ENCODE results near the gene C6orf62. TPM values are rescaled to one million over a fixed set of nuclear protein-coding genes. Genes with fewer than 3 reads are reported as not detected.

The C6orf62 gene
- total and polyA plus RNA-seq, 2 donors (not counting 3 experiments of a cell fraction or from before 2014, with no cell fraction given) = 36.5 to 129 TPM

GRCh38 chr6:24759718-24760117 lies 40.8 kb upstream of the C6orf62 start:
- ChIA-PET POLR2A (interaction anchor here (0.7 kb wide), 1 partner anchor 9 kb away, joined by 3 read pairs; no protein-coding TSS in a partner anchor), CTCF (interaction anchor here (2.4 kb wide), 1 partner anchor 175 kb away, joined by 8 read pairs; no protein-coding TSS in a partner anchor)
- Histone ChIP-seq H2AFZ (ENCODE audit: low read depth, low read length) (no peak overlapping the region), H4K20me1 (replicated peaks; ENCODE audit: control insufficient read depth, extremely low read depth, insufficient read depth, low read length) (no peaks in the 10 kb centered on the region), H3K79me2 (ENCODE audit: control insufficient read depth, insufficient read depth, low read length) (no peaks in the 10 kb centered on the region), H3K9me3 (replicated peaks; ENCODE audit: control insufficient read depth, insufficient read depth, low read length) (no peaks in the 10 kb centered on the region), H3K4me1 (ENCODE audit: control insufficient read depth, extremely low read depth, insufficient read depth, low read length) (no peaks in the 10 kb centered on the region), H3K36me3 (ENCODE audit: control insufficient read depth in 2 of 2, extremely low read depth in 1 of 2, insufficient read depth in 2 of 2, low read length in 2 of 2) (no peaks in the 10 kb centered on the region), H3K4me2 (ENCODE audit: insufficient read depth, low read length) (no peak overlapping the region), H3K4me3 (replicated peaks in 1 of 3; ENCODE audit: insufficient read depth in 1 of 3, low read depth in 1 of 3, low read length in 3 of 3) (no peak overlapping the region), H3K9me1 (replicated peaks; ENCODE audit: control insufficient read depth, extremely low read depth, insufficient read depth, low read length) (no peaks in the 10 kb centered on the region), H3K27ac (ENCODE audit: insufficient read depth, low read depth, low read length) (no peak overlapping the region), H3K9ac (replicated peaks; ENCODE audit: extremely low read depth, insufficient read depth, low read length) (no peak overlapping the region), H3K27me3 (ENCODE audit: control insufficient read depth in 2 of 2, insufficient read depth in 2 of 2, low read length in 2 of 2) (no peaks in the 10 kb centered on the region)
- FAIRE-seq (no peak), DNase-seq (ENCODE audit: low read depth, low spot score) (no peak)
- intact Hi-C loops (cut with micrococcal nuclease) (no loop called here), dilution Hi-C loops (cut with MboI; ENCODE audit: extremely low pct_ligation_motif_present, low sequenced_read_pairs) (no loop called here)
- no TSS peak for BruUV-seq (replicated peaks)
- TF ChIP-seq EZH2 (IDR thresholded peaks at IDR 0.05; ENCODE audit: borderline replicate concordance, low read depth, low read length, severe bottlenecking) (no peak), POLR2A (IDR thresholded peaks at IDR 0.05; ENCODE audit: low read depth, low read length) (no peak), GATA2 (IDR thresholded peaks at IDR 0.05; ENCODE audit: insufficient read depth, insufficient read length, low read depth, low read length) (no peak), POLR2AphosphoS5 (IDR thresholded peaks at IDR 0.05; ENCODE audit: insufficient read depth, low read depth, low read length) (no peak), CTCF (IDR thresholded peaks at IDR 0.05; ENCODE audit: extremely low read depth in 1 of 2, insufficient read depth in 1 of 2, low read depth in 1 of 2, low read length in 2 of 2) (no peak), MAX (IDR thresholded peaks at IDR 0.05; ENCODE audit: insufficient read depth, insufficient read length) (no peak), JUN (IDR thresholded peaks at IDR 0.05; ENCODE audit: borderline replicate concordance, insufficient read depth, insufficient read length, low read depth) (no peak), MYC (IDR thresholded peaks at IDR 0.05; ENCODE audit: low read depth, low read length) (no peak), FOS (IDR thresholded peaks at IDR 0.05; ENCODE audit: borderline replicate concordance, insufficient read depth, low read length) (no peak)
